GM12878 (cell line): ENCODE data around the gene CHAMP1. TPM values are rescaled to one million over a fixed set of nuclear protein-coding genes. Genes with fewer than 3 reads are reported as not detected.

Experiments
- ATAC-seq: fragments of 200-7000 bp; cut with Tn5 transposase; 3 replicates; pipeline ENCODE4 v1.9.1; 2020; ENCODE audit warnings: mild to moderate bottlenecking, moderate library complexity
- BruUV-seq: library from RNA; stranded (reverse); fragments of 400-500 nt; replicated peaks from 2 replicates; lab custom pipeline; 2021; lab: Mats Ljungman, UMichigan
- CTCF ChIA-PET: fragments of 300-600 bp; sonication (Branson Sonifier 250); formaldehyde crosslinking; extraction: SDS; loops from one replicate; lab custom pipeline; 2021; ENCODE audit warnings: inconsistent platforms; lab: Yijun Ruan, JAX
- POLR2A ChIA-PET: fragments of 350-600 bp; formaldehyde crosslinking; extraction: SDS; loops from one replicate; lab custom pipeline; 2021; ENCODE audit warnings: inconsistent platforms; lab: Charles Lee
- RAD21 ChIA-PET: fragments of 300-600 bp; sonication (Branson Sonifier 250); formaldehyde crosslinking; loops from one replicate; lab custom pipeline; 2023; ENCODE audit warnings: antibody characterized with exemption; ENCODE audit not compliant: unreplicated experiment; lab: Charles Lee
- SMC1A ChIA-PET: fragments of 300-600 bp; sonication (Branson Sonifier 250); formaldehyde crosslinking; loops from one replicate; lab custom pipeline; 2023; ENCODE audit not compliant: unreplicated experiment, uncharacterized antibody; lab: Charles Lee
- DNase-seq: peaks from one replicate; pipeline ENCODE4 v3.0.0-alpha.2; 2011; ENCODE audit warnings: low read depth, low spot score
- FAIRE-seq: peaks from 3 replicates; lab custom pipeline; 2011; peaks lifted over from hg19 to GRCh38; lab: Jason Lieb, UNC
- H2AFZ ChIP-seq: 2 replicates; pipeline ENCODE4 v1.6.0; 2011; ENCODE audit warnings: low read depth, low read length, control low read depth; ENCODE audit not compliant: control insufficient read depth
- H3K27ac ChIP-seq: 2 replicates; pipeline ENCODE4 v1.5.1; 2011; ENCODE audit warnings: control low read depth; ENCODE audit not compliant: control insufficient read depth, insufficient read depth
- H3K27me3 ChIP-seq, 2 experiments: replicated peaks in 1 of 2; 2 replicates each; pipeline versions ENCODE4 v1.6.0 to v1.6.1; 2011; ENCODE audit warnings: low read length in 1 of 2; ENCODE audit not compliant: control insufficient read depth in 2 of 2, insufficient read depth in 2 of 2
- H3K36me3 ChIP-seq, 2 experiments: 2 replicates each; pipeline ENCODE4 v1.5.1; 2011; ENCODE audit warnings: low read length in 1 of 2; ENCODE audit not compliant: control insufficient read depth in 2 of 2, insufficient read depth in 2 of 2
- H3K4me1 ChIP-seq: 2 replicates; pipeline ENCODE4 v1.6.1; 2011; ENCODE audit warnings: mild to moderate bottlenecking, low read length, moderate library complexity, mixed read lengths; ENCODE audit not compliant: control insufficient read depth, insufficient read depth
- H3K4me2 ChIP-seq: 2 replicates; pipeline ENCODE4 v1.6.0; 2011; ENCODE audit warnings: control low read depth; ENCODE audit not compliant: control insufficient read depth, insufficient read depth
- H3K4me3 ChIP-seq: fragments of 200-600 bp; sonication (generic); 2 replicates; pipeline ENCODE4 v1.5.1; 2016
- H3K79me2 ChIP-seq: 2 replicates; pipeline ENCODE4 v1.6.0; 2011; ENCODE audit warnings: low read length; ENCODE audit not compliant: control insufficient read depth, insufficient read depth
- H3K9ac ChIP-seq: 2 replicates; pipeline ENCODE4 v1.8.0; 2011; ENCODE audit warnings: low read length, control low read depth, mixed read lengths; ENCODE audit not compliant: control insufficient read depth, insufficient read depth
- H3K9me3 ChIP-seq: replicated peaks from 3 replicates; pipeline ENCODE4 v1.5.1; 2011; ENCODE audit warnings: mild to moderate bottlenecking, low read length; ENCODE audit not compliant: control insufficient read depth, insufficient read depth
- H4K20me1 ChIP-seq: 2 replicates; pipeline ENCODE4 v1.6.0; 2011; ENCODE audit not compliant: control insufficient read depth, insufficient read depth
- BCL3 ChIP-seq: IDR thresholded peaks from 2 replicates; pipeline ENCODE4 v1.6.1; 2011; ENCODE audit warnings: borderline replicate concordance, low read depth, mild to moderate bottlenecking, moderate library complexity, low read length; ENCODE audit not compliant: insufficient read depth, poor library complexity, severe bottlenecking
- CEBPZ ChIP-seq: fragments of 150-350 bp; IDR thresholded peaks from 2 replicates; pipeline ENCODE4 v1.6.1; 2016; ENCODE audit warnings: low read depth, low read length
- FOXM1 ChIP-seq: IDR thresholded peaks from 2 replicates; pipeline ENCODE4 v1.6.1; 2012; ENCODE audit warnings: low read depth, mild to moderate bottlenecking, inconsistent platforms, low read length, moderate library complexity
- MYC ChIP-seq: IDR thresholded peaks from 2 replicates; pipeline ENCODE4 v1.6.1; 2011; ENCODE audit warnings: mild to moderate bottlenecking, low read length, moderate library complexity, inconsistent platforms; ENCODE audit not compliant: insufficient read depth, insufficient replicate concordance, insufficient read length, severe bottlenecking
- NFIC ChIP-seq: IDR thresholded peaks from 2 replicates; pipeline ENCODE4 v1.6.1; 2012; ENCODE audit warnings: low read depth, mild to moderate bottlenecking, inconsistent platforms, low read length, moderate library complexity
- NKRF ChIP-seq: fragments of 450-650 bp; conservative IDR thresholded peaks from 2 replicates; pipeline ENCODE4 v1.6.1; 2017; ENCODE audit warnings: mild to moderate bottlenecking, moderate library complexity
- STAT1 ChIP-seq: fragments of 450-650 bp; conservative IDR thresholded peaks from 2 replicates; pipeline ENCODE4 v1.6.1; 2014; ENCODE audit warnings: antibody characterized with exemption, mild to moderate bottlenecking
- ZBTB40 ChIP-seq: fragments of 450-650 bp; IDR thresholded peaks from 2 replicates; pipeline ENCODE4 v1.6.1; 2016; ENCODE audit warnings: mild to moderate bottlenecking, moderate library complexity, borderline replicate concordance
- ZNF207 ChIP-seq: fragments of 450-650 bp; IDR thresholded peaks from 2 replicates; pipeline ENCODE4 v1.6.1; 2014; ENCODE audit warnings: antibody characterized with exemption, mild to moderate bottlenecking, borderline replicate concordance
- WGBS: methylation state at CpG from one replicate; pipeline ENCODE4 v1.1.6; 2016; ENCODE audit warnings: low lambda C conversion rate; ENCODE audit not compliant: insufficient replicate concordance, insufficient coverage; ENCODE audit errors: missing lambda C conversion rate; 5-methylcytosine and 5-hydroxymethylcytosine counted together
- in situ Hi-C: fragments of 300-500 bp; cut with MboI; formaldehyde crosslinking; loops from 9 replicates; pipeline ENCODE4 v1.14.3; 2018; ENCODE audit warnings: mixed read lengths
- intact Hi-C: fragments of 100-400 bp; cut with micrococcal nuclease; formaldehyde crosslinking; loops from one replicate; pipeline ENCODE4 v1.14.2; 2022; ENCODE audit not compliant: unreplicated experiment
- polyA plus RNA-seq, 11 experiments: library from polyadenylated mRNA; depleted of rRNA in 4 of 11; unstranded in 6 of 11; stranded (reverse) in 5 of 11; fragments of >200 nt; fragmentation: Nextera tagmentation in 4 of 11; fragmentation: Illumina TruSeq in 1 of 11; extraction: Ambion mirVana in 4 of 11; extraction: Trizol in 1 of 11; gene quantifications; 1 replicate in 1 of 11; 2 replicates in 10 of 11; pipeline versions ENCODE4 v1.2.1 to v1.2.3, GENCODE V29; 2011 to 2016; ENCODE audit warnings: inconsistent platforms in 2 of 11, missing spikeins in 2 of 11, low read depth in 1 of 11
- total RNA-seq, 4 experiments: library from RNA; depleted of rRNA in 3 of 4; stranded (reverse); fragments of >200 nt in 3 of 4; fragmentation: Illumina TruSeq in 1 of 4; extraction: Trizol in 1 of 4; gene quantifications; 2 replicates each; pipeline versions ENCODE4 v1.2.1 to v1.2.3, GENCODE V29; 2013 to 2021

Gene CHAMP1
- total and polyA plus RNA-seq, 10 of the 15 experiments (the other 5 are each of a cell fraction or from before 2014, with no cell fraction given) = 1.1 to 54.8 (median 23.9) TPM

- no peak for TF ChIP-seq CEBPZ
Observed at GRCh38 chr13:114309806-114310410, 4.4 kb upstream of the CHAMP1 start (continued).

- intact Hi-C loops = no loop called here
- no peak overlapping the region for H3K27ac ChIP-seq
- H3K36me3 ChIP-seq = no peaks in the 10 kb centered on the region; a peak in 1 of 4 replicates
- ChIA-PET SMC1A (interaction anchor here (0.7 to 3.8 kb wide), 11 partner anchors 9 to 31 kb away, joined by 3 to 27 read pairs (median 4); partner anchors contain the start of gene UPF3A), CTCF (interaction anchor here (0.8 to 1.2 kb wide), 4 partner anchors 16 to 83 kb away, joined by 3 read pairs; no protein-coding TSS in a partner anchor), POLR2A (interaction anchor here (0.6 to 4.2 kb wide), 4 partner anchors 11 to 34 kb away, joined by 3 to 39 read pairs (median 3); partner anchors contain the start of gene UPF3A), RAD21 (interaction anchor here (1.2 to 4.3 kb wide), 3 partner anchors 23 to 31 kb away, joined by 3 to 24 read pairs (median 10); partner anchors contain the start of gene UPF3A)
- no peak overlapping the region for H3K4me2 ChIP-seq
- H3K4me1 ChIP-seq = peaks cover 5% of the 10 kb centered on the region; the same call in 1 of the 2 replicates
- H3K9ac ChIP-seq = no peak overlapping the region
- in situ Hi-C loops = no loop called here
- FAIRE-seq = no peak
- no peaks in the 10 kb centered on the region for H3K27me3 ChIP-seq
- no peak overlapping the region for H2AFZ ChIP-seq
- 91% methylated on average over 5 of the region's 5 CpGs for WGBS
- no TSS peak for BruUV-seq
- ATAC-seq = no peak
- peaks cover 23% of the 10 kb centered on the region for H3K79me2 ChIP-seq
- H4K20me1 ChIP-seq = no peaks in the 10 kb centered on the region
- H3K4me3 ChIP-seq = no peak overlapping the region
- no peaks in the 10 kb centered on the region for H3K9me3 ChIP-seq
- no peak for DNase-seq
- TF ChIP-seq NFIC = no peak
- no peak for TF ChIP-seq NKRF
- TF ChIP-seq ZNF207 = no peak
- TF ChIP-seq STAT1 = no peak
- TF ChIP-seq ZBTB40 = no peak
- no peak for TF ChIP-seq FOXM1
- no peak for TF ChIP-seq MYC
- TF ChIP-seq BCL3 = no peak
Observed at GRCh38 chr13:114310956-114311355, 3.3 kb upstream of the CHAMP1 start.
